HG03095 (cell line): ENCODE measurements around the gene IL1RAPL2.
"Not testable (repeated sequence)": the region's sequence is repeated elsewhere in the genome, so short reads cannot be mapped to it uniquely, and the experiment has no call there.

Experiments
- ATAC-seq: cut with Tn5 transposase; IDR thresholded peaks from one replicate; pipeline ENCODE4 v1.9.1; 2021; ENCODE audit warnings: moderate library complexity; ENCODE audit not compliant: unreplicated experiment

IL1RAPL2 gene

GRCh38 chrX:105662248-105662647 is 1096.2 kb downstream of the IL1RAPL2 start:
- no peak for ATAC-seq

- ATAC-seq, result no peak
Measured at GRCh38 chrX:105664243-105664642, 1098.2 kb downstream of the IL1RAPL2 start.

GRCh38 chrX:105684288-105684687 is 1118.3 kb downstream of the IL1RAPL2 start:
- ATAC-seq, result not testable (repeated sequence)

GRCh38 chrX:105694839-105695238 is 1128.8 kb downstream of the IL1RAPL2 start:
- no peak for ATAC-seq

- ATAC-seq, result no peak
Measured at GRCh38 chrX:105695451-105695850, 1129.5 kb downstream of the IL1RAPL2 start.

GRCh38 chrX:105696870-105697269 is 1130.9 kb downstream of the IL1RAPL2 start:
- peak; percentile 74 for ATAC-seq

- no peak for ATAC-seq
Measured at GRCh38 chrX:105697984-105698781, 1132.2 kb downstream of the IL1RAPL2 start.

- no peak for ATAC-seq
Measured at GRCh38 chrX:105700331-105700730, 1134.3 kb downstream of the IL1RAPL2 start.

- no peak for ATAC-seq
Measured at GRCh38 chrX:105701310-105702052, 1135.5 kb downstream of the IL1RAPL2 start.

- no peak for ATAC-seq
Measured at GRCh38 chrX:105703876-105704275, 1137.9 kb downstream of the IL1RAPL2 start.

- no peak for ATAC-seq
Measured at GRCh38 chrX:105706041-105706440, 1140.0 kb downstream of the IL1RAPL2 start.

- ATAC-seq, result no peak
Measured at GRCh38 chrX:105711805-105712204, 1145.8 kb downstream of the IL1RAPL2 start.

GRCh38 chrX:105715746-105716145 is 1149.7 kb downstream of the IL1RAPL2 start:
- ATAC-seq, result no peak

GRCh38 chrX:105723966-105724735 is 1158.2 kb downstream of the IL1RAPL2 start:
- no peak for ATAC-seq

GRCh38 chrX:105725228-105725627 is 1159.2 kb downstream of the IL1RAPL2 start:
- ATAC-seq, result peak; percentile 87

- no peak for ATAC-seq
Measured at GRCh38 chrX:105738162-105738561, 1172.2 kb downstream of the IL1RAPL2 start.

GRCh38 chrX:105744291-105744690 is 1178.3 kb downstream of the IL1RAPL2 start:
- ATAC-seq, result no peak

- no peak for ATAC-seq
Measured at GRCh38 chrX:105744946-105745345, 1178.9 kb downstream of the IL1RAPL2 start.

- no peak for ATAC-seq
Measured at GRCh38 chrX:105745863-105746262, 1179.9 kb downstream of the IL1RAPL2 start.

- no peak for ATAC-seq
Measured at GRCh38 chrX:105752338-105752956, 1186.4 kb downstream of the IL1RAPL2 start.

- no peak for ATAC-seq
Measured at GRCh38 chrX:105753411-105753810, 1187.4 kb downstream of the IL1RAPL2 start.
